22Rv1 (cell line): ENCODE measurements around the gene NOL11.

ENCODE experiments used
- CTCF ChIP-seq: fragments of 450-650 bp; IDR thresholded peaks from 2 replicates; pipeline ENCODE4 v1.5.1; 2017; ENCODE audit warnings: mild to moderate bottlenecking
- ZFX ChIP-seq: fragments of 450-650 bp; IDR thresholded peaks from 2 replicates; pipeline ENCODE4 v1.6.1; 2017; ENCODE audit warnings: antibody characterized with exemption, borderline replicate concordance

DNA sequence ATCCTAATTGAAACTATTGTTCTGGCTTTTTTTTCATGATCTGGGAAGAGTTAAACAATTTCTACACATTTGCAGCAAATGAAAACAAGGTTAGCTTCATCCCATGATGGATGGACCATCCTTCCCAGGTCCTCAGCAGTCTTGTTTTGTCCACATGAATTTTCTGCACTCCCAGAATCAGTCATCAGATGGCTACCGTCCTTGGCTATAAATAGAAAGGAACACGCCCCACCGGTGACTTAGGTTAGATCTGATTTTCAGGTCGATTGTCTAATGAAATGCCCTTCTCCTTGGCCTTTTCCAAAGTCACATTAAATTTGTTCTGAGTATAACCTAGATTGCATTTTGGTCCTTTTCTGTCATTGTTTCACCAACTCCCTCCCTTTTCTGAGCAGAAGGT, 41.4 kb upstream of the NOL11 start:
- TF ChIP-seq CTCF (no peak), ZFX (no peak)
